ENCODE results near the gene XBP1. TPM values are rescaled to one million over a fixed set of nuclear protein-coding genes. Genes with fewer than 3 reads are reported as not detected.
"Not testable (repeated sequence)": the region's sequence is repeated elsewhere in the genome, so short reads cannot be mapped to it uniquely, and the experiment has no call there.

XBP1 gene
- total RNA-seq: 133 and 135 TPM in 2 replicates

GRCh38 chr22:28800308-28801041 lies at the start of gene XBP1:
XBP1 (minus strand) TSS chr22:28800569.
- peak; percentile 98 for DNase-seq
- intact Hi-C loops (cut with micrococcal nuclease): loop anchor here (1.0 kb wide), 1 partner anchor 58 kb away; the partner anchor contains the start of gene HSCB
- H3K27ac Mint-ChIP-seq: peak within 1 kb of the TSS; percentile 95
- peaks cover 41% of the 10 kb centered on the region for H3K4me1 Mint-ChIP-seq
- H3K9me3 Mint-ChIP-seq: no peaks in the 10 kb centered on the region
- peak within 1 kb of the TSS; percentile 89 for H3K4me3 Mint-ChIP-seq
- H3K27me3 Mint-ChIP-seq: no peaks in the 10 kb centered on the region
- H3K36me3 Mint-ChIP-seq (ENCODE audit: low read depth): peaks cover 58% of the 10 kb centered on the region

- Mint-ChIP-seq H3K4me1 (no peaks in the 10 kb centered on the region), H3K27me3 (no peaks in the 10 kb centered on the region), H3K9me3 (peaks cover 4% of the 10 kb centered on the region), H3K36me3 (ENCODE audit: low read depth) (peaks cover 17% of the 10 kb centered on the region), H3K27ac (no peak overlapping the region), H3K4me3 (no peak overlapping the region)
- intact Hi-C loops (cut with micrococcal nuclease): no loop called here
- DNase-seq: no peak
Measured at GRCh38 chr22:28846994-28847393, 46.6 kb upstream of the XBP1 start.

GRCh38 chr22:28844277-28844676 lies 43.9 kb upstream of the XBP1 start:
- H3K9me3 Mint-ChIP-seq; intact Hi-C loops (cut with micrococcal nuclease); H3K4me3 Mint-ChIP-seq; H3K27ac Mint-ChIP-seq; DNase-seq; H3K27me3 Mint-ChIP-seq; H3K4me1 Mint-ChIP-seq: not testable (repeated sequence)
- H3K36me3 Mint-ChIP-seq (ENCODE audit: low read depth): peaks cover 13% of the 10 kb centered on the region

GRCh38 chr22:28843633-28844032 lies 43.3 kb upstream of the XBP1 start:
- Mint-ChIP-seq H3K27ac (no peak overlapping the region), H3K27me3 (no peaks in the 10 kb centered on the region), H3K4me3 (no peak overlapping the region), H3K36me3 (ENCODE audit: low read depth) (peaks cover 14% of the 10 kb centered on the region), H3K4me1 (no peaks in the 10 kb centered on the region), H3K9me3 (peaks cover 4% of the 10 kb centered on the region)
- no peak for DNase-seq
- intact Hi-C loops (cut with micrococcal nuclease): no loop called here

GRCh38 chr22:28841111-28841510 lies 40.7 kb upstream of the XBP1 start:
- no peaks in the 10 kb centered on the region for H3K27me3 Mint-ChIP-seq
- DNase-seq: no peak
- no peaks in the 10 kb centered on the region for H3K9me3 Mint-ChIP-seq
- no peak overlapping the region for H3K27ac Mint-ChIP-seq
- intact Hi-C loops (cut with micrococcal nuclease): no loop called here
- peaks cover 8% of the 10 kb centered on the region for H3K36me3 Mint-ChIP-seq (ENCODE audit: low read depth)
- H3K4me3 Mint-ChIP-seq: no peak overlapping the region
- H3K4me1 Mint-ChIP-seq: no peaks in the 10 kb centered on the region

GRCh38 chr22:28838971-28839370 lies 38.6 kb upstream of the XBP1 start:
- Mint-ChIP-seq H3K36me3 (ENCODE audit: low read depth) (peaks cover 2% of the 10 kb centered on the region), H3K4me1 (no peaks in the 10 kb centered on the region)
- no peak for DNase-seq

GRCh38 chr22:28837640-28838039 lies 37.3 kb upstream of the XBP1 start:
- no peak overlapping the region for H3K4me3 Mint-ChIP-seq
- H3K27ac Mint-ChIP-seq: no peak overlapping the region
- no peak for DNase-seq
- intact Hi-C loops (cut with micrococcal nuclease): no loop called here
- peaks cover 10% of the 10 kb centered on the region for H3K36me3 Mint-ChIP-seq (ENCODE audit: low read depth)
- H3K9me3 Mint-ChIP-seq: no peaks in the 10 kb centered on the region
- peaks cover 8% of the 10 kb centered on the region for H3K4me1 Mint-ChIP-seq
- H3K27me3 Mint-ChIP-seq: no peaks in the 10 kb centered on the region

More at GRCh38 chr22:28838971-28839370, 38.6 kb upstream of the XBP1 start:
- Mint-ChIP-seq H3K27me3 (no peaks in the 10 kb centered on the region), H3K4me3 (no peak overlapping the region), H3K9me3 (no peaks in the 10 kb centered on the region), H3K27ac (no peak overlapping the region)
- intact Hi-C loops (cut with micrococcal nuclease): no loop called here

- Mint-ChIP-seq H3K4me3 (no peak overlapping the region), H3K27me3 (no peaks in the 10 kb centered on the region), H3K4me1 (peaks cover 13% of the 10 kb centered on the region), H3K36me3 (ENCODE audit: low read depth) (peaks cover 19% of the 10 kb centered on the region), H3K27ac (no peak overlapping the region), H3K9me3 (no peaks in the 10 kb centered on the region)
- DNase-seq: no peak
- intact Hi-C loops (cut with micrococcal nuclease): no loop called here
Measured at GRCh38 chr22:28835630-28836189, 35.3 kb upstream of the XBP1 start.

- no peak for DNase-seq
- no peaks in the 10 kb centered on the region for H3K9me3 Mint-ChIP-seq
- no peaks in the 10 kb centered on the region for H3K27me3 Mint-ChIP-seq
- peaks cover 19% of the 10 kb centered on the region for H3K36me3 Mint-ChIP-seq (ENCODE audit: low read depth)
- peaks cover 18% of the 10 kb centered on the region for H3K4me1 Mint-ChIP-seq
- intact Hi-C loops (cut with micrococcal nuclease): no loop called here
- H3K4me3 Mint-ChIP-seq: no peak overlapping the region
- H3K27ac Mint-ChIP-seq: peak overlapping the region; percentile 29
Measured at GRCh38 chr22:28833276-28833923, 33.0 kb upstream of the XBP1 start.

GRCh38 chr22:28832731-28833130 lies 32.4 kb upstream of the XBP1 start:
- DNase-seq: no peak
- no peaks in the 10 kb centered on the region for H3K9me3 Mint-ChIP-seq
- intact Hi-C loops (cut with micrococcal nuclease): no loop called here
- H3K27ac Mint-ChIP-seq: no peak overlapping the region
- no peak overlapping the region for H3K4me3 Mint-ChIP-seq
- H3K27me3 Mint-ChIP-seq: no peaks in the 10 kb centered on the region
- H3K36me3 Mint-ChIP-seq (ENCODE audit: low read depth): peaks cover 22% of the 10 kb centered on the region
- H3K4me1 Mint-ChIP-seq: peaks cover 21% of the 10 kb centered on the region

GRCh38 chr22:28831140-28832072 lies 31.0 kb upstream of the XBP1 start:
- Mint-ChIP-seq H3K27me3 (no peaks in the 10 kb centered on the region), H3K9me3 (no peaks in the 10 kb centered on the region), H3K36me3 (ENCODE audit: low read depth) (peaks cover 32% of the 10 kb centered on the region), H3K27ac (no peak overlapping the region), H3K4me1 (peaks cover 22% of the 10 kb centered on the region), H3K4me3 (no peak overlapping the region)
- no peak for DNase-seq
- intact Hi-C loops (cut with micrococcal nuclease): no loop called here

- DNase-seq: no peak
- Mint-ChIP-seq H3K27ac (no peak overlapping the region), H3K4me3 (no peak overlapping the region), H3K4me1 (peaks cover 22% of the 10 kb centered on the region), H3K9me3 (no peaks in the 10 kb centered on the region), H3K27me3 (no peaks in the 10 kb centered on the region), H3K36me3 (ENCODE audit: low read depth) (peaks cover 40% of the 10 kb centered on the region)
- intact Hi-C loops (cut with micrococcal nuclease): no loop called here
Measured at GRCh38 chr22:28830441-28830840, 30.1 kb upstream of the XBP1 start.

- intact Hi-C loops (cut with micrococcal nuclease): loop anchor here (1.0 to 2.0 kb wide), 4 partner anchors 31 to 229 kb away; partner anchors contain the start of gene CCDC117
- Mint-ChIP-seq H3K4me3 (peak overlapping the region; percentile 34), H3K27me3 (no peaks in the 10 kb centered on the region), H3K4me1 (peaks cover 23% of the 10 kb centered on the region), H3K27ac (no peak overlapping the region), H3K9me3 (no peaks in the 10 kb centered on the region), H3K36me3 (ENCODE audit: low read depth) (peaks cover 44% of the 10 kb centered on the region)
- DNase-seq: peak; percentile 93
Measured at GRCh38 chr22:28829358-28830181, 29.2 kb upstream of the XBP1 start.
